HepG2 (cell line): ENCODE data around the gene ANO10. TPM values are rescaled to one million over a fixed set of nuclear protein-coding genes. Genes with fewer than 3 reads are reported as not detected.
A peak's percentile ranks its signal among the peaks of the same experiment; 100 is the strongest.

Source experiments
- ATAC-seq: fragments of 200-7000 bp; cut with Tn5 transposase; 3 replicates; pipeline ENCODE4 v1.9.1; 2020; ENCODE audit warnings: mild to moderate bottlenecking, moderate library complexity
- BruUV-seq: library from RNA; stranded (reverse); fragments of 400-500 nt; replicated peaks from 2 replicates; lab custom pipeline; 2021; lab: Mats Ljungman, UMichigan
- CTCF ChIA-PET: fragments of 300-600 bp; formaldehyde crosslinking; extraction: SDS; loops from one replicate; lab custom pipeline; 2021; ENCODE audit warnings: low total read pairs, inconsistent platforms, low intra/inter-chr PET ratio; lab: Yijun Ruan, JAX
- POLR2A ChIA-PET: fragments of 350-600 bp; sonication (Branson Sonifier 250); formaldehyde crosslinking; loops from one replicate; lab custom pipeline; 2020; ENCODE audit warnings: antibody characterized with exemption, inconsistent platforms; lab: Yijun Ruan, JAX
- DNase-seq: peaks from one replicate; pipeline ENCODE4 v3.0.0-alpha.2; 2015; ENCODE audit warnings: low spot score
- FAIRE-seq: peaks from 3 replicates; lab custom pipeline; 2011; peaks lifted over from hg19 to GRCh38; lab: Jason Lieb, UNC
- H2AFZ ChIP-seq: one replicate; pipeline ENCODE4 v1.6.1; 2011; ENCODE audit warnings: low read length, inconsistent platforms
- H3K27ac ChIP-seq: fragments of 300-600 bp; 3 replicates; pipeline ENCODE4 v1.8.0; 2011; ENCODE audit warnings: mixed run types, mild to moderate bottlenecking, mixed read lengths, low read length, inconsistent platforms; ENCODE audit not compliant: insufficient read depth; ENCODE audit errors: extremely low read length
- H3K27me3 ChIP-seq, 2 experiments: fragments of 200-600 bp in 1 of 2; 2 replicates in 1 of 2; 3 replicates in 1 of 2; pipeline versions ENCODE4 v1.6.0 to v1.8.0; 2011; ENCODE audit warnings: low read length in 2 of 2, mild to moderate bottlenecking in 2 of 2, moderate library complexity in 2 of 2, inconsistent platforms in 1 of 2; ENCODE audit not compliant: insufficient read depth in 2 of 2, control insufficient read depth in 1 of 2
- H3K36me3 ChIP-seq, 2 experiments: fragments of 200-600 bp in 1 of 2; replicated peaks in 1 of 2; 2 replicates in 1 of 2; 3 replicates in 1 of 2; pipeline versions ENCODE4 v1.5.1 to v1.8.0; 2011; ENCODE audit warnings: low read length in 2 of 2, inconsistent platforms in 1 of 2; ENCODE audit not compliant: insufficient read depth in 2 of 2, control insufficient read depth in 1 of 2
- H3K4me1 ChIP-seq: 2 replicates; pipeline ENCODE4 v1.5.1; 2012; ENCODE audit warnings: low read length, inconsistent platforms; ENCODE audit not compliant: insufficient read depth
- H3K4me2 ChIP-seq: 2 replicates; pipeline ENCODE4 v1.6.0; 2011; ENCODE audit warnings: low read depth, low read length, inconsistent platforms
- H3K4me3 ChIP-seq, 3 experiments: fragments of 200-600 bp in 1 of 3; sonication (generic), shearing (Covaris generic) in 1 of 3; replicated peaks in 1 of 3; 2 replicates each; pipeline ENCODE4 v1.5.1; 2011 to 2016; ENCODE audit warnings: low read length in 3 of 3, inconsistent platforms in 2 of 3, low read depth in 2 of 3, mild to moderate bottlenecking in 2 of 3, control low read depth in 1 of 3, mixed read lengths in 1 of 3; ENCODE audit not compliant: insufficient read depth in 1 of 3
- H3K79me2 ChIP-seq: one replicate; pipeline ENCODE4 v1.6.1; 2011; ENCODE audit warnings: low read length, inconsistent platforms; ENCODE audit not compliant: insufficient read depth
- H3K9ac ChIP-seq: 2 replicates; pipeline ENCODE4 v1.6.0; 2011; ENCODE audit warnings: mild to moderate bottlenecking, low read depth, low read length, inconsistent platforms; ENCODE audit not compliant: insufficient read depth
- H3K9me3 ChIP-seq: 2 replicates; pipeline ENCODE4 v1.5.1; 2012; ENCODE audit warnings: mild to moderate bottlenecking, low read length
- H4K20me1 ChIP-seq: 2 replicates; pipeline ENCODE4 v1.6.0; 2011; ENCODE audit warnings: inconsistent platforms, mild to moderate bottlenecking, low read length, moderate library complexity; ENCODE audit not compliant: insufficient read depth
- HMGA1 ChIP-seq: sonication (generic); formaldehyde crosslinking; conservative IDR thresholded peaks from 2 replicates; pipeline ENCODE4 v1.4.0; 2020; ENCODE audit warnings: missing genetic modification reagents
- HOXD1 ChIP-seq: sonication (generic); formaldehyde crosslinking; IDR thresholded peaks from 2 replicates; pipeline ENCODE4 v1.5.0; 2020; ENCODE audit warnings: missing genetic modification reagents
- MIXL1 ChIP-seq: IDR thresholded peaks from 2 replicates; pipeline ENCODE4 v1.6.1; 2016
- WGBS: methylation state at CpG from one replicate; pipeline ENCODE4 v1.1.6; 2017; ENCODE audit warnings: low lambda C conversion rate; 5-methylcytosine and 5-hydroxymethylcytosine counted together
- in situ Hi-C: cut with HindIII; loops from 2 replicates; pipeline ENCODE4 v1.10.0; 2017; ENCODE audit warnings: low pct_unique_long_range_greater_than_20kb; ENCODE audit not compliant: extremely low pct_ligation_motif_present
- intact Hi-C: fragments of 100-400 bp; cut with micrococcal nuclease; formaldehyde crosslinking; loops from one replicate; pipeline ENCODE4 v1.10.0; 2022; ENCODE audit not compliant: unreplicated experiment
- polyA plus RNA-seq, 8 experiments: library from polyadenylated mRNA; depleted of rRNA in 3 of 8; stranded (reverse) in 7 of 8; unstranded in 1 of 8; fragments of >200 nt; fragmentation: Illumina TruSeq in 4 of 8; extraction: Trizol in 4 of 8; gene quantifications; 2 replicates each; pipeline versions ENCODE4 v1.2.1 to v1.2.3, GENCODE V29; 2011 to 2016; ENCODE audit warnings: low read depth in 4 of 8, missing spikeins in 1 of 8, mixed read lengths in 1 of 8; ENCODE audit not compliant: insufficient read depth in 1 of 8
- total RNA-seq, 5 experiments: library from RNA; depleted of rRNA; stranded (reverse); fragments of >200 nt; fragmentation: Illumina TruSeq; extraction: Trizol; gene quantifications; 2 replicates each; pipeline ENCODE4 v1.2.3, GENCODE V29; 2016; ENCODE audit warnings: low read depth in 1 of 5
- TF ChIP-seq, protein P1 (sequence below): sonication (generic); formaldehyde crosslinking; IDR thresholded peaks from 2 replicates; pipeline ENCODE4 v1.4.0; 2020; ENCODE audit warnings: missing genetic modification reagents

The ANO10 gene
- total and polyA plus RNA-seq, 2 of the 13 experiments (the other 11 are each of a cell fraction or from before 2014, with no cell fraction given) = 10.4 to 13.1 TPM

DNA sequence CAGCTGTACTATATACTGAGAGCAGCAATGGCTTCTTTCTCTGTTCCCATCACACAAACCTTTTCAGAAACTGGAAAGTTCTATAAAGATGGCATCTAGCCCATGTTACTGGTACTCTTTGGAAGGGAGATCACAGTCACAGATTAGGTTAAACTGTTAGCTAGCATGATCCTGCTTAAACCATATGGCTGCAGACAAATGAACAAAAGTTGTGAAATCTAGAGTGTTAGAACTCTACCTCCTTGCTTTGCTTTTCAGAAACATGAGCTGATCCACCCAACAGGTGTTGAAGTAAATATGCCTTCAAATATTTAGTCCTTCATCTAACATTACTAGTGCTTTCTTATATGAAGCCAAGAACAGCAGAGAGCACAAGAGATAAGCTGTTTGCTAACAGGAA, 232.9 kb downstream of the ANO10 start:
- BruUV-seq = no TSS peak
- Histone ChIP-seq H3K79me2 (no peaks in the 10 kb centered on the region), H2AFZ (no peak overlapping the region), H3K4me1 (peaks cover 21% of the 10 kb centered on the region), H3K9ac (no peak overlapping the region), H3K27ac (peak overlapping the region; percentile 37), H4K20me1 (no peaks in the 10 kb centered on the region), H3K4me2 (no peak overlapping the region), H3K9me3 (no peaks in the 10 kb centered on the region), H3K27me3 (no peaks in the 10 kb centered on the region), H3K4me3 (no peak overlapping the region), H3K36me3 (no peaks in the 10 kb centered on the region)
- ChIA-PET POLR2A (no interaction called here), CTCF (no interaction called here)
- DNase-seq = no peak
- FAIRE-seq = no peak
- no peak for TF ChIP-seq HOXD1 (CRISPR knock-in tag)
- no peak for TF ChIP-seq HMGA1 (CRISPR knock-in tag)
- intact Hi-C loops = no loop called here
- in situ Hi-C loops = no loop called here
- no peak for ATAC-seq

DNA sequence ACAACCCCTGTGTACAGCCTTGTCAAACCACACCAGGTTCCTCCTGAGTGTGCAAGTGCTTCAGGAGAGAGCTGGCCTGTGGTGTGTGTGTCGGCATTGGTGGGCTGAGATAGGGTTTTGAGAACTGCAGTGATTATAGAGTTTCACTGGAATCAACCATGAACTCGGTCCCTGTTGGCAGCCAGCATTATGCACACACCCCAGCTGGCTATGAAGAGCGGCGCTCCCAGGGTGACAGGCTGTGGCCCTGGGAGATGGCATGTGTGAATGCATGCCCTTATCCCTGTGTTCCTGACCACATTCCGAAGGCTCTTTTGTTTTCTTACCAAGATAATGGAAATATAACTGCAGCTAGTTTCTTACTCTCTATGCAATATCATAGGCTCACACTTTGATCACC, 233.6 kb downstream of the ANO10 start:
- H3K9ac ChIP-seq = no peak overlapping the region
- H3K4me3 ChIP-seq = no peak overlapping the region
- no peaks in the 10 kb centered on the region for H3K9me3 ChIP-seq
- FAIRE-seq (no peak), ATAC-seq (no peak), DNase-seq (no peak)
- WGBS = 98% methylated on average over 4 of the region's 5 CpGs
- H3K4me2 ChIP-seq = no peak overlapping the region
- H3K27ac ChIP-seq = no peak overlapping the region
- BruUV-seq = no TSS peak
- no peaks in the 10 kb centered on the region for H3K36me3 ChIP-seq
- intact Hi-C loops = no loop called here
- ChIA-PET CTCF (no interaction called here), POLR2A (no interaction called here)
- H3K79me2 ChIP-seq = no peaks in the 10 kb centered on the region
- H2AFZ ChIP-seq = no peak overlapping the region
- no peaks in the 10 kb centered on the region for H3K27me3 ChIP-seq
- TF ChIP-seq, protein P1, sequence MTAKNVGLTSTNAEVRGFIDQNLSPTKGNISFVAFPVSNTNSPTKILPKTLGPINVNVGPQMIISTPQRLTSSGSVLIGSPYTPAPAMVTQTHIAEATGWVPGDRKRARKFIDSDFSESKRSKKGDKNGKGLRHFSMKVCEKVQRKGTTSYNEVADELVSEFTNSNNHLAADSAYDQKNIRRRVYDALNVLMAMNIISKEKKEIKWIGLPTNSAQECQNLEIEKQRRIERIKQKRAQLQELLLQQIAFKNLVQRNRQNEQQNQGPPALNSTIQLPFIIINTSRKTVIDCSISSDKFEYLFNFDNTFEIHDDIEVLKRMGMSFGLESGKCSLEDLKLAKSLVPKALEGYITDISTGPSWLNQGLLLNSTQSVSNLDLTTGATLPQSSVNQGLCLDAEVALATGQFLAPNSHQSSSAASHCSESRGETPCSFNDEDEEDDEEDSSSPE (CRISPR knock-in tag) = no peak
- no peak for TF ChIP-seq MIXL1 (CRISPR knock-in tag)
- in situ Hi-C loops = no loop called here
- no peaks in the 10 kb centered on the region for H4K20me1 ChIP-seq
- peaks cover 21% of the 10 kb centered on the region for H3K4me1 ChIP-seq
